Hematopoietic multipotent progenitor cell treated with erythropoietin and hydrocortisone succinate and interleukin-3 and kit ligand, for 15 days (in vitro differentiated cells): Measurements from ENCODE around the gene CDKN1A.
"Not testable (repeated sequence)": the region's sequence is repeated elsewhere in the genome, so short reads cannot be mapped to it uniquely, and the experiment has no call there.

Source experiments
- DNase-seq: peaks from one replicate; pipeline ENCODE4 v3.0.0-alpha.2; 2015; ENCODE audit warnings: low spot score

The CDKN1A gene

DNA sequence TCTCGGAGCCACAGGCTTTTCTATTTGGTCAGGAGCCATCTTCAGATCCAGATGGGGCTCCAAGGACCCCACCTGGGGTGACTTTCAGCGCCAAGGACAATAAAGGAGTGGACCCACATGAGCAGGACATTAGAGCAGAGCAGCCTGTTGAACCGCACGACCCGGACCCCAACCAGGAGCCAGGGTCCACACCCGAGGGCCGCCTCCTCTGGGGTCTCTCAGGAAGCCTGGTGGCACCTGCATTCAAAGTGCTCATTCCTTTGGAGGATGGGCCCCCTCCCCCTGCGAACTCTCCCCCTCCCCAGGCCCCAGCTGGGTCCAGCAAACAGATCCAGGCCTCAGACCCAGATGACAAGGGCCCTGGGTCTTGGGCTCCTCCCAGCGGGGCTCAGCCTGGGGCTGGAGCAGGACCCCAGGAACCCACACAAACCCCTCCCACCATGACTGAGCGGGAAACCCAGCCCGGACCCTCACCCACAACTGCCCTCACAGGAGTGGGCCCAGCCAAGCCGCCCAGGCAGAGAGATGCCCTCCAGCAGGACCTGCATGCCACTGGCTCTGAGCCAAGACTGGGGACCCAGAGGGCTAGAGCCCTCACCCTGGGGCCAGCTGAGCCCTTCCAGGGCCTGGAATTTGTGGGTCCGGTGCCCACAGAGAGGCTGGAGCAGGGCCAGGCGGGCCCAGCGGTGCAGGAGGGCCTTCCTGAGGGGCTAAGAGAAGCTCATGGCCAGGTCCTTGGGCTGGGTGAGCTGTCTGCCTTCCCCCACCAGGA lies 43.0 kb downstream of the CDKN1A start:
- no peak for DNase-seq

DNA sequence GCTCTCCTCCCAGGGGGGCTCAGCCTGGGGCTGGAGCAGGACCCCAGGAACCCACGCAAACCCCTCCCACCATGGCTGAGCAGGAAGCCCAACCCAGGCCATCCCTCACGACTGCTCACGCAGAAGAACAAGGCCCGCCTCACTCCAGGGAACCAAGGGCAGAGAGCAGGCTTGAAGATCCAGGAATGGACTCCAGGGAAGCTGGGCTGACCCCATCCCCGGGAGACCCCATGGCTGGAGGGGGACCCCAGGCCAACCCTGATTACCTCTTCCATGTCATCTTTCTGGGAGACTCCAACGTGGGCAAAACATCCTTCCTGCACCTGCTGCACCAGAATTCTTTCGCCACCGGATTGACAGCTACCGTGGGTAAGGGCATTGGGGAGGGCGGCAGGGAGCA lies 43.9 kb downstream of the CDKN1A start:
- no peak for DNase-seq

DNA sequence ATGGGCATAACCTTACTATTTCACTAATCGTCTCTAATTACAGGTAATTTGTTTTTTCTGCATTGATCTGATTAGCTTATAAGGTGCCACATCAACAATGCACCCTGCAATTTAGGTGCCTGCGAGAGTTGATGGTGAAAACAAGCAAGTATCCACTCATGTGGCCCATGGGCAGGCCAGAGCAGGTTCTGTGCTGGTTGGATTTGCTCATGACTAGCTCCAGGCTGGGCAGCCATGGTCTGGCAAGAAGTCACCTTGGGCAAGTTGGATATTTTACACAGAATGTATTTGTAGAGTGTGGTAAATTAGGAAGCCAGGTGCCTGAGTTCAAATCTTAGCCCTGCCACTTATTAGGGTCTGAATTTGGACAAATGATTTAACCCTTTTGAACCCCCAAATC lies 44.4 kb downstream of the CDKN1A start:
- DNase-seq: no peak

DNA sequence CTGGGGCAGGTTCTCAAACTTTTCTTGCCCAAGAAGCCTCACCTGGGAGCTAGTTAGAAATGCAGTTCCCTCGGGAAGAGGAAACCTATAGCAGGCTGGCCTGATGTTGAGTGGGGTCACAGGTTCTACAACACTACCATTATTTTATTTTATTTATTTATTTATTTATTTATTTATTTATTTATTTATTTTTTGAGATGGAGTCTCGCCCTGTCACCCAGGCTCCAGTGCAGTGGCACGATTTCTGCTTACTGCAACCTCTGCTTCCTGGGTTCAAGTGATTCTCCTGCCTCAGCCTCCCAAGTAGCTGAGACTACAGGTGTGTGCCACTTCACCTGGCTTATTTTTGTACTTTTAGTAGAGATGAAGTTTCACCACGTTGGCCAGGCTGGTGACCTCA lies 45.5 kb downstream of the CDKN1A start:
- DNase-seq: not testable (repeated sequence)

DNA sequence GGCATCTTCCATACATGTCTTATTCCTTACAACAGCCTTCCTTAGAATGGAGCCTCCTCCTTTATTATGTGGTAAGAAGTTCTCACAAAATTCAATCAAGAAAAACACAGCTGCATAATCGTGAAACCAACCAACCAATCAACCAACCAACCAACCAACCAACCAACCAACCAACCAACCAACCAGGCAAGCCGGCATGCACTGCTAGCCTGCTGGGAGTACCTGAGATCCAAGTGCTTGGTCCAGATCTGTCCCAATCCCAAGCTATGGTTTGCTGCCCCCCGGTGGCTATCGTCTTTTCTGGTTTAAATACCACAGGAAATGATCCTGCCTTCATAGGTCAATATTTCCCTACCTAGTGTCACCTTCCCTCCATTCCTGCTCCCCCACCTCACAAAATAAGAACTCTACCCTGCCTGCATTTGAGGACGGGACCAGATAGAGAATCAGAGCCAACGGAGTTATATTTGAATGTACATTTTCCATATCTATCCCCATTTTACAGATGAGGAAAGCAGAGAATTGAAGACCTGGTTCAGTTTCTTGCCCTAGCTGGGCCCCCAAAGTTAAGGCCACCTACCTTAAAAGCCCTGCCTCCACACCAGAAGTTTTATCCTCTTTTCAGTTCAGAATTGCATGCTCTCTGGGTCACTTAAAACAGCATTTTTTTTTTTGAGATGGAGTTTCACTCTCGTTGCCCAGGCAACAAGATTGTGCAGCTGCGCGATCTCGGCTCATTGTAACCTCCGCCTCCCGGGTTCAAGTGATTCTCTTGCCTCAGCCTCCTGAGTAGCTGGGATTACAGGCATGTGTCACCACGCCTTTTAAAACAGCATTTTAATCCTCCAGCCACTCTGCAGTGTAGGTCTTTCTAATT lies 46.2 kb downstream of the CDKN1A start:
- DNase-seq: peak; percentile 36

DNA sequence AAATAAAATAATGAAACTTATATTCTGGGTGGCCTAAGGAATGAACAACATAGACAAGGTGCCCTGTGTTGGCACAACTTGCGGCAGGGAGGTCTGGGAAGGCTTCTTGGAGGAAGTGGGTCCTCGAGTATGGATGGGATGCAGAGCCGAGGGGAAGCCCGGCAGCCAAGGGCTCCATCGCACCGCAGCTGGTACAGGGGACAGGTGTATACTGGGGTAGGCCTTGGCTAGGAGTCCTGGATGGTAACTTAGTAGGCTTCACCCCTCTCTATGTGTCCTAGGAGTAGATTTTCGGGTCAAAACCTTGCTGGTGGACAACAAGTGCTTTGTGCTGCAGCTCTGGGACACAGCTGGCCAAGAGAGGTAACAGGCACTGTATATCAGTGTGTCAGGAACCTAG lies 47.1 kb downstream of the CDKN1A start:
- no peak for DNase-seq

DNA sequence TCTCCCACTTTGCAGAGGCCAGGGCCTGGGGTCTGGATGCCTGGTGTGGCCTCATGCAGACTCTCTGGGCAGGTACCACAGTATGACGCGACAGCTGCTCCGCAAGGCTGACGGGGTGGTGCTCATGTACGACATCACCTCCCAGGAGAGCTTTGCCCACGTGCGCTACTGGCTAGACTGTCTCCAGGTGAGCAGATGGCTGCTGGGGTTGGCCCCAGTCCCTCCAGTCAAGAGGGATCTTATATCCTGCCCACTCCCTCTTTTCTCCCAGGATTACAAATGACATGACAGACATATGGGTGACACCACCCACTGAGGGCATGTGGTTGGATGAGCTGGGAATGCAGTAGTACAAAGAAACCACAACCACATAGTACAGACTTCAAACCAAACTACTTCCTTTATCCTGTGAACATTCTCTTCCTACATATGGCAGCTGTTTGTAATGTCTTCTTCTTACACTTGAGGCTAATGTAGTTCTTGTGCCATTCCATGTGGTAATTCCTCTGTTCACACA lies 49.0 kb downstream of the CDKN1A start:
- no peak for DNase-seq

DNA sequence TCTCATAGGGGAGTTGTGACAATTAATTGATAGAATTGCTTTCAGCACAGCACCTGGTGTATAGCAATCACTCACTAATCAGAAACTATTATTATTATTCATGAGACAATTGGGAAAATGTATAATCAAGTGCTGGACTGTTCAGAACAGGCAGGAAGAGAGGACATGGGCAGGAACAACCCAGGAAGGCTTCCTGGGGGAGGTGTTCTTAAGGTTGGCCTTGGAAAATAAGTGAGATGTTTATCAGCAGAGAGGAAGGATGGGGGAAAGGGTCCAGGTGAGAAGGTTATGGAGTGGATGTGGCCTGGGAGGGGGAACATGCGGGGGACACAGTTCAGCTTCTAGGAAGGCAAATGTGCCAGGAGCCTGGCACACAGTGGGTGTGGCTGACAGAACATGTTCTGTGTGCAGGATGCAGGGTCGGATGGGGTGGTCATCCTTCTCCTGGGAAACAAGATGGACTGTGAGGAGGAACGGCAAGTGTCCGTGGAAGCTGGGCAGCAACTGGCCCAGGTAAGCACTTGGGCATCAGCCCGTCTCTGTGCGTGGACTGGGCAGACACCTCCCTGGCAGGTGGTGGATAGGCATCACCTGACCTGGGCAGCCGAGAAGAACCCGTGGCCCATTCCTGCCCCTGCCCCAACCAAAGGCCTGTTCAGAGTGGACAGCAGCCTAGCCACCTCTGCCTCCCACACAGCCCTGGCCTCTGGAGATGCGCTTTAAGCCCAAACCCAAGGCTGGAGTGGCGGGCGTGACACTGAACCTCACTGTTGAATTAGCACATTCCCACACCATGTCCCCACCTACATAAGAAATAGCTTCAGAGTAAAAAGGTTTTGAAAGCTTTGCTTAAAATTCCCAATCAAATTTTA lies 50.0 kb downstream of the CDKN1A start:
- DNase-seq: no peak

DNA sequence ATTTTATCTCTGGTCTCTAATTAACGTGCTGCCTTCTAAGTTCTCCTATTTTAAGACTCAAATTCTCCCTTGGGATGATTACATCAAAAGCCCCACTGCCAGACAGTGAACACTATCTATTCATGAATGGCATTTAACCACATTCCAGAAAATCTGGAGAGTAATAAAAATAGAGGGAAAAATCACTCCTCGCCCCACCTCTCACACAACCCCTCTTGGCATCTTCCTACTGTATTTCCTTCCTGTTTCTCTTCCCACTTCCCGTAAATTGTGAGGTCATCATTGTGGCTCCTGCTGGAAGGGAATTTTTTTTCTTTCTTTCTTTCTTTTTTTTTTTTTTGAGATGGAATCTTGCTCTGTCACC lies 50.6 kb downstream of the CDKN1A start:
- DNase-seq: no peak

DNA sequence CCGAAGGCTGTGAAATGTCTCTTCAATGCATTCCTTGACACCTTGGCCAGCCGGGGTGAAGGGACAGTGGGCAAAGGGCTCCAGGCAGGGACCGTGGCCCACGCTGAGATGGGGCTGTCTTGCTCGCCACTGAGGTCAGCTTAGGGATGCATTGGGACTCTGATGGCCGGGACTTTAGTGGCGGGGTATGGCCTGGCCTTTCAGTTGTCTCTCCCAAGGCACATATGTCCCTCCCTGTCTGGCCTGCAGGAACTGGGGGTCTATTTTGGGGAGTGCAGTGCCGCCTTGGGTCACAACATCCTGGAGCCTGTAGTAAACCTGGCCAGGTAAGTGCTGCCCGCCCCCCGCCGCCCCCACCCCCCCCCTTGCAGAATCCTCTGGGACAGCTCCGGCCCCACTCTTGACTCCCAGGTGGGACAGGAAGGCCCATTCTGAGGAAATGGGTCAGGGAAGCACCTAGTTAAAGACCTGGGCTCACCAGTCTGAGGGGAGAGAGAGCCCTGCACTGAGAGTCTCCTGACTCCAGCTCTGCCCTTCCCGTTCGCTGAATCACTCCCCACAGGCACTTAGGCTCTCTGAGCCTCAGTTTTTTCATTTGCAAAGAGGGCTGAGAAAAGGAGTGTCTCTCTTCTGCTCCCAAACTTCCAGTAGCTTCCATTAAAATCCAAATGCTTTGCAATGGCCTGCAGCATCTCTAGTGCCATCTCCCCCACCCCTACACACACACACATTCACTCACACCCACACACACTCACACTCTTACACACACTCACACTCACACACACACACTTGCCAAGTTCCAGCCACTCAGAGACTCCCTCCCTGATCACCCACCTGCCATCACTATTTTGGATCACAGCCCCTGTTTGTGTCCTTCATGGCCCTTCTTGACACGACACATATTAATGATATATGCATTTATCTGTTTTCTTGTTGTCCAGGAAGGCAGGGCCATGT lies 52.2 kb downstream of the CDKN1A start:
- DNase-seq: no peak

DNA sequence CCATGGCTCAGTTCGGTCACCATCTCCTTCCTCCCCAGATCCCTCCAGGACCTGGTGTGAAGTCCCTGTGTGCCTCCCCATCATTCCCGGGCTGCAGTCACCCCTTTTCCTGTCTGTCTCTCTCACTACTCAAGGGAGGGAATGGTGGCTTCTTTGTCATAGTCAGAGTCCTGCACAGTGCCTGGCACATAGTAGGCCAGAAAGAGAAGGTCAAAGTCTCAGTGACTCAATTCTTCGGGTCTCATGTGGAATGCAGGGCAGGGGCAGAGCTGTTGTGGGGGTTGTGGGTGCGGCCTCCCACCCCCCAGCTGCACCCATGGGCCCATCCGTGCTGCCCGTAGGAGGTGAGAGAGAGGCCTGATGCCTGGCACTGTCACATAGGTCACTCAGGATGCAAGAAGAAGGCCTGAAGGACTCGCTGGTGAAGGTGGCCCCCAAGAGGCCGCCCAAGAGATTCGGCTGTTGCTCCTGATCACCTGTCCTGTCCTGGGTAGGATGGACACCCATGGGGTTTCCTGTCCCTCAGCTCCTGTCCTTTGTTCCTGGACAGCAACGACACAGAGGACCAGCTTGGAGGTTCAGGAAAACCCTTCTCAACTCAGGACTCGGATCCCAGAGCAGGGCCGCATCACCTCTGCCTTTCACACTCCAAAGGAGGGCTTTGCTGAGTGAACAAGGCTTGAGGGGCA lies 53.3 kb downstream of the CDKN1A start:
- no peak for DNase-seq

DNA sequence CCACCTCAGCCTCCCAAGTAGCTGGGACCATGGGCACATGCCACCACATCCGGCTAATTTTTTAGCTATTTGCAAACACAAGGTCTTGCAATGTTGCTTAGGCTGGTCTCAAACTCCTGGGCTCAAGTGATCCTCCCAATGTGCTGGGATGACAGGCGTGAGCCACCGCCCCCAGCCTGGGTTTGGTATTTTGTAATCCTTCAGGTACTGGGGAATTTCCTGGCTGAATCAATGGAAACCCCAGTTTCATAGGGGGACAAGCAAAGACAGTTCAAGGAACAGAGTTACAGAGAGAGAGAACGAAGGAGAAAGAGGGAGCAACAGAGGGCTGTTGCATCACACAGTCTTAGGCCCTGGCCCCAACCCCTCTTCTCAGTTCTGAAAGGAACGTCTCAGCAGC lies 54.8 kb downstream of the CDKN1A start:
- no peak for DNase-seq

DNA sequence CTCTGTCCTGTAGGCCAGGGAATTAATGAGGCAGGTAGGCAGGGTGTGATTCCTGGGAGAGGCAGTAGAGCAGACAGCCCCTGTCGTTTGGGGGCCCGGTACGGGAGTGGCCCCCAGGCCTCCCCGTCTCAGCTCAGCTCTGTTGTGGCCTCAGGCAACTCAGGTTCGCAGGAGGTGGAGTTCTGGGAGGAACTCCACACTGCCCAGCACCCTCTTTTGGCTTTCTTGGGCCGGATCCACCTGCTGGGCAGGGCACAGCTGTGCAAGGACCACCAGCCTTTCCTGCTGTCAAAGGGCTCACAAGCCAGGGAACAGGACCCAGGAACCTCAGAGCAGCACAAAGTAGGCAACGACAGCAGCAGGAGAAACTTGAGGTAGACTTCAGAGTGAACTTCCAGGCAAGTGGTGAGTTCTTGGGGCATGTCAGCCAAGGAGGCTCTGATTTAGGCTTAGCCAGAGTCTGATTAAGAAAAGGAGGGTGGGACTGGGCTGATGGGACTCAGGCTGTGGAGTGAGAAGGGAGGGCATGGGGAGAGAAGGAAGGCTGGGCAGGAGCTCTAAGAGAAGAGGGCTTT lies 56.1 kb downstream of the CDKN1A start:
- DNase-seq: no peak

DNA sequence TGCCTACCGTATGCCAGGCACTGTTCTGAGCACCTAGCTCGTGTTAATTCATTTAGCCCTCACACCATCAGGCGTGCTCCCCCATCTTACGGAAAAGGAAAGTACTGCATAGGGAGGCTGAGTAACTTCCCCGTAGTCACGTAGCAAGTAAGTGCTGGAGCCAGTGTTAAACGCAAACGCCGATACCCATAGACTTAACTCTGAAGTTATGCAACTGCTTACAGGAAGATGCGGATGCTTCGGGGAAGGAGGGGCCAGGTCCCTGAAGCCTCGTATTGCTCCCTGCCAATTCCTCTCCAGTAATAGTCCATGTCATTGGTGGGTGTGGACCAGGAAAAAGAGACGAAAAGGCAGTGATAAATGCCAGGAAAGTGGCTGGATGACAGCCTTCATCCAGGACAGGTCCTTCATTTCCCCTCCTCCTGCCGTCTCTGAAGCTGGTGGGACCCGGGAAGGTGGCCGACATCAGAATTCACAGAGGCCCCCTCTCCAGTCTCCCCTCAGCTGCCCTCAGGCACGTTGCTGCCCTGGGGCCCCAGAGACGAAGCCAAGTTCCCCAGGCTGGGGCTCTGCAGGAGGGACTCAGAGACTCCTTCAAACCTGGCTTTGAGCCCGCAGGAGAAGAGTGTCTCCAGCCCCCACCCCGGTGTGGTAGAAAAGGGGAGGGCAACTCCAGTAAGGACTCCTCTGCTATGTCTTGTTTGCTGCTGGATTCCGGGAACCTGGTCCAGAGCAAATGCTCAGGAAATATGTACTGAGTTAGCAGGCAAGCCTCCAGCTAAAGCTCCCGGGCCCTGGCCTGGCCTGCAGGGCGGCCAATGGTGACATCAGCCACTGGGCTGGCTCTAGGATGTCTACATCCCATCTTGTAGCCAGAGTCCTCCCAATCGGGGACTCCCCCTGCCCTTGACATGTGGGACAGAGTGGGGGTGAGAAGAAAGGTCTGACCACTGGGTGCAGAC lies 56.9 kb downstream of the CDKN1A start:
- DNase-seq: no peak
